Stimulated activated CD8-positive, alpha-beta memory T cell treated with anti-CD3 and anti-CD28 coated beads, Interleukin-12 subunit alpha, Interleukin-12 subunit beta, amount 100 ng/mL, for 1 hour (primary cell): Measurements from ENCODE around the gene BTBD9.

Source experiments
- DNase-seq: peaks from one replicate; pipeline ENCODE4 v3.0.0-alpha.2; 2020; ENCODE audit warnings: low read depth

BTBD9 gene

GRCh38 chr6:38239719-38240451, 399.8 kb downstream of the BTBD9 start:
- no peak for DNase-seq

DNA sequence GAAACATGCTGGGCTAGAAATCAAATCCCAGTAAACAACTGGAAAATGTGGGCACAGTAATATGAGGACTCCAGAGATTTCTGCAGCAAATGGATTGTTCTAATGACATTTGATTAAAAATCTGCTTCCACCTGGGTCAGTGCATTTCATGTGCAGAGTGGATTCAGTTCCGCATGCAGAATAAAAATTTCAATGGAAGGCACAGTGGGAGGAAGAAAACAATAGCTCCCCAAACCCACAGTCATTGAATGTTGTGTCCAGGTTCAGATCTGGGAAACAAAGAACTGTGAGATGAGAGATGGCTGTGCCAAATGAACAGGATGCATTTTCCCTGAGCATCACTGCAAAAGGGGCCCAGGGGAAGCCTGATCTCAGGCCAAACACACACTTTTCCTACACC, 403.1 kb downstream of the BTBD9 start:
- no peak for DNase-seq

- DNase-seq: no peak
Measured at GRCh38 chr6:38234934-38235682, 404.6 kb downstream of the BTBD9 start.

GRCh38 chr6:38234141-38234540, 405.6 kb downstream of the BTBD9 start:
- DNase-seq: no peak

DNA sequence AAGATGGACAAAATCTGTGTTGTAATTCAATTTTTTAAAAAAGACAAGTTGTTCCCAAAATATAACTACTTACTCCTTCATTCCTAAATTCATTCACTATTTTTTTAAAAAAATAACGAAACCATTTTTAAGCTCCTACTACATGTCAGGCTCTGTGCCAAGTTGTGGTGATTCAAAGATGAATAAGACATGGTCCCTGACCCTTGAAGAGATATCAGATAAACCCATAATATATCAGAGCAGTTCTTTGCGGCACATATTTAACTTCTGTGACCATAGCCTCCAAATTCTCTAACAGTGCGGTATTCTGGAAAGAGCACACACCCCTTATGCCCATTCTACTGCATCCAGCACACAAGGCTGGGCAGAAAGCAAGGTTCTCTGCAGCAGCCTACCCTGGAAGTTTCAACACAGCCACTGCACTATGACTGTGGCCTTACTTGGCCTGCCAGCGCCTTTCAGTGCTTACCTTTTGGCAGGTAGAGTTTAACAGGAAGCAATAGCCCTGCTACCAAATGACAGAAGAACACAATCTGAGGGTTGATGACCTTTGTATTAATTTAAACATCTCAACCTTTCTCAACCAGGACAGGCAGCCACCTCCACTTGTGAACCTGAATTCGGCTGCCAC, 406.5 kb downstream of the BTBD9 start:
- DNase-seq: no peak

- no peak for DNase-seq
Measured at GRCh38 chr6:38225766-38226165, 414.0 kb downstream of the BTBD9 start.

DNA sequence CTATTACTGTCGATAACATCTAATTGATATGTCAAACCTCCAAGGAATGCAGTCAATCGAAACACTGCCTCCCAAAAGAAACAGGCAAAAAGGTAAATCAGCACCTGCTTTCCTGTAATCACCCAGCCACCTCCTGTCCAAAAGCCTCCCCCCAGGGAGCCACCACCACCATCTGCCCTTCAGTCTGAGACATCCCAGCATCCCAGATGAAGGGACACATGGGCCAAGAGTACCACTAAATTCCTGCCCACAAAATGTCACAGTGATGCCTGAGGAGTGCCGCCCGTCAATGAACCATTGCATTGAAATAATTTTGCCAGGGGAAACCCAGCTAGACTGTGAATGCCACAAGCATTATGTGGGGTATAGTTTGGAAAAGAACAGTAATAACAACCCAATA, 418.5 kb downstream of the BTBD9 start:
- no peak for DNase-seq

GRCh38 chr6:38220069-38220723, 419.5 kb downstream of the BTBD9 start:
- no peak for DNase-seq

DNA sequence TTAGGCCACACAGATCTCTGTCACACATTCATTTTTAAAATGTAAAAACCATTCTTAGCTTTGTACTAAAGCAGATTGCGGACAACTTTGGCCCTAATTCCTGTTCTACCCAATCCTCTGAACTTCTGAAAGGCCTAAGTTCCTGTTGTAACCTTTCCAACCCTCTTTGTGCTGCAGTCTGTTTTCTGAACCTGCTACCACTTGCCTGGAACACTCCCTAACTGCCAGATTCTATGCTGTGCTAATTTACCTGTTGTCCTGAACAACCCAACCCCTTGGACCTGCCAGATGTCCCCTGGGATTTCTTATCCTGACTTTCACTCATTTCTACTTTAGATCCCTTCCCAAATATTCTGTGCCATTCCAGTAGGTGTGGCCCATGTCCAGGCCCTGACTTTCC, 421.5 kb downstream of the BTBD9 start:
- DNase-seq: no peak

DNA sequence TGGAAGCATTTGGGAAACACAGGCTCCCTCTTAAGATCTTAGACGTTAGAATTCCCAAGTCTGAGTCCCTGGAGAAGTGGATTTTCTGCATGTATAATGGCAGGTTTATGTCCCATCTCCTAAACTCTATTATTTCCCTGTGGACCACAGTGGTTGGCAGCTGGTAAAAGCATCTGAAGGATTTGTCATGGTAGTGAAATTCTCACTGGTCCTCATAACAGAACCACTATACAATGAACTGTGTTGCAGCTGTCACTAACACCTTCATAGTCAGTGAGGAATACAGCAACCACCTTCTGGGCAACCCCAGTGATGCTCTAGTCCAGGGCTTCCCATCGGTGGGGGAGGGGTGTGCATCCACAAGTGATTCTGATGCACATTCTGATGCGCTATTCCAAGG, 423.3 kb downstream of the BTBD9 start:
- no peak for DNase-seq

DNA sequence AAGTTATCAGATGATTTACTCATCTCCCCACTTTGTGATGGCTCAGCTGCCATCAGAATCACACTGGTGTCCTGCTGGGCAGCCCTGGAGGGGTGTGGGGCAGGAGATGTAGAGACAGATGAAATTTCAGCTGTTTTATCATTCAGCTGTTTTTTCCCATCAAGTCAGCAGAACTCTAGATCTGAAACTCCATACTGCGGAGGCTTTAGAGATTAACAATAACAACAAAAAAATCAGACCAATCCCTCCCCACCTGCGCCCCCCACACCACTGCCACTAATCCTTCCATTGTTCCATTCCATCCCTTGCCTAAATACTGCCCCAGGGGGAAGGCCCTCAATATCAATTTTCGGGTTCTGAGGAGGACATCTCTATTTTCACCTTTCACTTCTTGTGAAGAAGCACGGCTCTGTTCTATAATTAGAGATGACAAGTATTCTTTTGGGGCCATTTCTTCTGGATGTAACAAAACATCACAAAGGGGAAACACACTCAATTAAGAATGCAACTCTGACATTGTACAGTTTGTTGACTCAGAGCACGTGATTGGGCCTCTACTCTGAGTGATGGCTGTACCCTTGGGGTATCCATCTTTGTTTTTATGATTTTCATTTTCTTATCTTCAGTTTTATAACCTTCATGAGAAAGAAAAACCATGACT, 423.9 kb downstream of the BTBD9 start:
- DNase-seq: no peak

GRCh38 chr6:38215225-38215624, 424.5 kb downstream of the BTBD9 start:
- no peak for DNase-seq

DNA sequence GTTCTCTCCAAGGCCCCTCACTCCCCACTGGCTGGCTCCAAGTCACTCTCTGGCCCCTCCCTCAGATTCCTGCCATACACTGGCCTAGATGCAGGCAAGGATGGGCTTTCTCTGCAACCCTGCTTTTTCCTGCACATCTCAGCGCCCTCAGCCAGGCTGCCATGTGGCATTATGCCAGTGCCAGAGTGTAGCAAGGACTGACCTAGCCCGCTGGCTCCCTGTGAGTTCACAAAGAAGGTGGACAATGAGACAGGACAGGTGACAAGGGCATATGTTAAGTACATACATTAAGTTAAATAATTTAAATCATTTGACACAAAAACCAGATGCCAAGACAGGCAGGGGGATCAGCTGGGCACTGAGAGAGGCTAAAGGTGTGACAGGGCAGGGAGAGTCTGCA, 425.6 kb downstream of the BTBD9 start:
- no peak for DNase-seq

- DNase-seq: no peak
Measured at GRCh38 chr6:38213251-38213658, 426.5 kb downstream of the BTBD9 start.

- no peak for DNase-seq
Measured at GRCh38 chr6:38212579-38212978, 427.1 kb downstream of the BTBD9 start.

DNA sequence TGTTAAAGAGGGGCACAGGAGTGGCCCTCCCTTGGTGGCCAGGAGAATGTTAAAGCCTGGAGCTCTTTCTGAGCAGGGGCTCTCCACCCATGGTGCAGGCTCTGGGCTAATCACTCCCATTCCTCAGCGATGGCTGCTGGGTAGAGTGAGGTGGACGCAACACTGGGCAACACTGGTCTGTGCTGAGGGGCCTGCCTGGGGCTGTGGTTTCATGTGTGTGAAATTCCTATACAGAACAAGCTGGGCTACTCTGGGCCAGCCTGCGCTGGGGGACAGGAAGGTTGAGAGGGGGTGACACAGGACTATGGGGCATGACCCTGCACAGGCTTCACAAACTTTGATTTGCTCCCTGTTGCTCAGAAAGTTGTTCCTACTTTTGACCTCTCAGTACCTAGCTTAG, 427.6 kb downstream of the BTBD9 start:
- DNase-seq: no peak

GRCh38 chr6:38209371-38210260, 430.1 kb downstream of the BTBD9 start:
- DNase-seq: no peak

GRCh38 chr6:38208028-38208427, 431.7 kb downstream of the BTBD9 start:
- no peak for DNase-seq

GRCh38 chr6:38207375-38207774, 432.4 kb downstream of the BTBD9 start:
- DNase-seq: no peak

- no peak for DNase-seq
Measured at GRCh38 chr6:38198219-38198618, 441.5 kb downstream of the BTBD9 start.

DNA sequence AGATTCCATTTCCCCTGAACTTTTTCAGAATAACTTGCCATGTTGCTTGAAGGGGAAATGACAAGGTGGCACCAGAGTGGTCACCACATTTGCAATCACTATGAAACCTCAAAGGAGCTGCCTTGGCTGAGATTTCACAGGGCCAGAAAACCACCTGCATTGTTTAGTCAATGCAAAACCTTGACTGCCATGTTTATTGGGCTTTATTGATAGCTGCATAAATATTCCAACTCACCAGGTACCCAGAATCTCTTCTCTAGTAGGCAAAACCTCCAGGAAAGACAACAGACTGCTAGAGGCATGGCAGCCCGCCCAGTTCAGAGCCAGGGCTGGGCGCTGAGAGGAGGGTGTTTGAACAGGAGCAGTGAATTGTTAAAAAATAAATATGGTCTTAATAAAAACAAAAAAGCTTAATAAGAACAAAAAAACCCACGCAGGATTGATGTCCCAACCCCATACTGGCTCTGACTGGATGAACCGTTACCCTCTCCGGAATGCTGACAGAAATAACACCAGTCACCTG, 444.6 kb downstream of the BTBD9 start:
- DNase-seq: no peak
